SJCRH30 (cell line): ENCODE results near the gene ABI3. TPM values are rescaled to one million over a fixed set of nuclear protein-coding genes. Genes with fewer than 3 reads are reported as not detected.
A peak's percentile ranks its signal among the peaks of the same experiment; 100 is the strongest.

Experiments
- DNase-seq, 2 experiments: peaks; one replicate each; pipeline ENCODE4 v3.0.0-alpha.2; 2015 to 2020
- H3K27ac ChIP-seq: fragments of 250-450 bp; sonication (Bioruptor Pico); 2 replicates; pipeline ENCODE4 v1.5.1; 2020; ENCODE audit warnings: mild to moderate bottlenecking, moderate library complexity
- H3K27me3 ChIP-seq: fragments of 250-450 bp; sonication (Bioruptor Pico); 2 replicates; pipeline ENCODE4 v1.5.1; 2020; ENCODE audit warnings: mild to moderate bottlenecking, moderate library complexity
- H3K36me3 ChIP-seq: fragments of 250-450 bp; sonication (Bioruptor Pico); 2 replicates; pipeline ENCODE4 v1.5.1; 2020; ENCODE audit warnings: mild to moderate bottlenecking, moderate library complexity
- H3K4me1 ChIP-seq: fragments of 250-450 bp; sonication (Bioruptor Pico); 2 replicates; pipeline ENCODE4 v1.5.1; 2020; ENCODE audit warnings: mild to moderate bottlenecking, moderate library complexity
- H3K4me3 ChIP-seq: fragments of 250-450 bp; sonication (Bioruptor Pico); 2 replicates; pipeline ENCODE4 v1.5.1; 2020; ENCODE audit warnings: mild to moderate bottlenecking, moderate library complexity
- H3K9me3 ChIP-seq: fragments of 250-450 bp; sonication (Bioruptor Pico); replicated peaks from 2 replicates; pipeline ENCODE4 v1.5.1; 2020; ENCODE audit warnings: mild to moderate bottlenecking, moderate library complexity
- total RNA-seq: library from RNA; depleted of rRNA; stranded (reverse); fragments of >200 nt; shearing (Covaris generic); gene quantifications from 2 replicates; pipeline ENCODE4 v1.2.3, GENCODE V29; 2014

ABI3 gene
- total RNA-seq, 1 experiment from 2014 or later, result 4.2 TPM

DNA sequence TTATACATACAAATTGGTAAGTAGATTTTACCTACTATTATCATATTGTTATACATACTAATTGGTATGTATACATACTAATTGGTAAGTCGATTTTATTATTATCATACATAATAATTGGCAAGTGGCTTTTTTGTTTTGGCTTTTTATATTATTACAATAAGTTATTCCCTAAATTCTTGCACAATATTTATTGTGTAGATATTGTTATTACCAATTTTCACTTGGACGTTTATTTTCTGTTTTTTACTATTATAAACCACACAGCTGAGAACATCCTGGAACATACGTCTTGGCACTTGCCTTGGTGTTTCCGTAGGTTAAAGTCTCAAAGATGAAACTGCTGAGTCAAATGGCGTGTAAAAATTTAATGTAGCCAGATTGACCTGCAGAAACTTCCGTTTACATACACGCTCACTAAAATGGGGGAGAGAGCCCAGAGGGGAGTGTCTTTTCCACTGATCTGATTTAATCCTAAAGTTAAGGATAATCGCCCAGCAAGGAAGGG is 19.0 kb upstream of the ABI3 start:
- DNase-seq, result no peak
- Histone ChIP-seq H3K9me3 (no peaks in the 10 kb centered on the region), H3K27me3 (no peaks in the 10 kb centered on the region), H3K4me1 (no peaks in the 10 kb centered on the region; the same call in 1 of the 2 replicates), H3K4me3 (peak overlapping the region; percentile 82), H3K27ac (peak overlapping the region; percentile 95), H3K36me3 (no peaks in the 10 kb centered on the region)

GRCh38 chr17:49191917-49192741 is 18.4 kb upstream of the ABI3 start:
- Histone ChIP-seq H3K4me3 (peak overlapping the region; percentile 82), H3K9me3 (no peaks in the 10 kb centered on the region), H3K27me3 (no peaks in the 10 kb centered on the region), H3K36me3 (no peaks in the 10 kb centered on the region), H3K27ac (peak overlapping the region; percentile 95), H3K4me1 (no peaks in the 10 kb centered on the region; the same call in 1 of the 2 replicates)
- DNase-seq, result peak; percentile 90 to 97

GRCh38 chr17:49193513-49194296 is 16.8 kb upstream of the ABI3 start:
- H3K36me3 ChIP-seq, result no peaks in the 10 kb centered on the region
- H3K4me3 ChIP-seq, result peak overlapping the region; percentile 82
- no peaks in the 10 kb centered on the region; the same call in 1 of the 2 replicates for H3K4me1 ChIP-seq
- H3K27me3 ChIP-seq, result no peaks in the 10 kb centered on the region
- no peak for DNase-seq
- no peak overlapping the region for H3K27ac ChIP-seq
- H3K9me3 ChIP-seq, result no peaks in the 10 kb centered on the region

- no peak for DNase-seq
- Histone ChIP-seq H3K4me1 (no peaks in the 10 kb centered on the region; the same call in 1 of the 2 replicates), H3K27me3 (no peaks in the 10 kb centered on the region), H3K27ac (no peak overlapping the region), H3K36me3 (no peaks in the 10 kb centered on the region), H3K9me3 (no peaks in the 10 kb centered on the region), H3K4me3 (no peak overlapping the region)
Measured at GRCh38 chr17:49194297-49194607, 16.3 kb upstream of the ABI3 start.

- Histone ChIP-seq H3K27me3 (no peaks in the 10 kb centered on the region), H3K4me1 (no peaks in the 10 kb centered on the region; the same call in 1 of the 2 replicates), H3K4me3 (no peak overlapping the region), H3K36me3 (no peaks in the 10 kb centered on the region), H3K9me3 (no peaks in the 10 kb centered on the region), H3K27ac (no peak overlapping the region)
- no peak for DNase-seq
Measured at GRCh38 chr17:49195751-49196150, 14.8 kb upstream of the ABI3 start.

DNA sequence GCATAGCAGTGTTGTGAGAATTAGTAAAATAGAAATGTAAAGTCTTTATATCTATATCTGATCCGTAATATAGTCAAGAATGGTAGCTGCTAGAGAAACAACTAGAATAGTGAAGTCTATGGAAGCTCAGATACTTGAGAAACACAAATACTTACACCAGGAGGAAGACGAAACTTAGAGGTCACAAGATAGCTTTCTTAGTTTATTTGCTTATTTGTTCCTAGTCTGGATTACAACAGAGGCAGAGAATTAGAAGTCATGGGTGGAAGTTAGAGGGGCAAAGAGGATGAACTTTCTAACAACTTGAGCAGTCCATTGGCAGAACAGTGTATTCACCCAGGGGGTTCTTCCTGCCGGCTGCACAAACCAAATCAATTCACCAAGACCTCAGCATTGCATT is 14.0 kb upstream of the ABI3 start:
- Histone ChIP-seq H3K4me1 (no peaks in the 10 kb centered on the region), H3K36me3 (no peaks in the 10 kb centered on the region), H3K4me3 (no peak overlapping the region), H3K27me3 (no peaks in the 10 kb centered on the region), H3K27ac (no peak overlapping the region), H3K9me3 (no peaks in the 10 kb centered on the region)
- DNase-seq, result no peak

DNA sequence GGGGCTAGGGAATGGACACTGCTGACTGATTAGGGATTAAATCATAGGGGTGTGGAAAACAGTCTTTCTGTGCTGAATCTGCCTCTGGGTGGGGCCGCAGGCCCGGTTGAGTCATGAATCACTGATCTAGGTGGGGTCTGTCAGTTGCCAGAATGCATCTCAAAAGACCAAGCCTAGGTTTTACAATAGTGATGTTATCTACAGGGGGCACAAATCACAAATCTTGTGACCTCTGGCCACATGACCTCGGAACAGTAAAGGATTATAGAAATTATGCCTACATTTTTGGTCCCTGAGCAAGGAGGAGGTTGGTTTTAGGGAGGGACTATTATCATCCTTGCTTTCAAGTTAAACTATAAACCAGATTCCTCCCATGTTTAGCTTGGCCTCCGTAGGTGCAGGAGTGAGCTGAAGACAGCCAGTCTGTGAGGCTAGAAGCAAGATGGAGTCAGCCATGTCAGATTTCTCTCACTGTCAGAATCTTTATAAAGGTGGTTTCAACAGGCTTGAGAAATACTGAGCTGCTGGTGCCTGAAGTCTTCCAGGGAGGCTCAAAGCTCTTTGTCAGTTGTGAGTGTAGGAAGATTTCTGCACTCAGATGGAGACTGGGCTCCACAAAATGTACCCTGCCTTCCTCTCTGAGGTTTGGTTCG is 13.0 kb upstream of the ABI3 start:
- Histone ChIP-seq H3K27me3 (no peaks in the 10 kb centered on the region; the same call in 1 of the 2 replicates), H3K9me3 (no peaks in the 10 kb centered on the region), H3K27ac (no peak overlapping the region), H3K36me3 (no peaks in the 10 kb centered on the region), H3K4me3 (no peak overlapping the region), H3K4me1 (no peaks in the 10 kb centered on the region)
- no peak for DNase-seq

GRCh38 chr17:49198211-49198610 is 12.3 kb upstream of the ABI3 start:
- H3K36me3 ChIP-seq, result no peaks in the 10 kb centered on the region

GRCh38 chr17:49200423-49201083 is 10.0 kb upstream of the ABI3 start:
- DNase-seq, result no peak
- Histone ChIP-seq H3K36me3 (no peaks in the 10 kb centered on the region), H3K9me3 (no peaks in the 10 kb centered on the region), H3K4me3 (no peak overlapping the region), H3K27ac (no peak overlapping the region), H3K27me3 (no peaks in the 10 kb centered on the region; the same call in 1 of the 2 replicates), H3K4me1 (no peaks in the 10 kb centered on the region)

More at GRCh38 chr17:49198211-49198610, 12.3 kb upstream of the ABI3 start:
- H3K27ac ChIP-seq, result no peak overlapping the region
- no peak overlapping the region for H3K4me3 ChIP-seq
- DNase-seq, result no peak
- no peaks in the 10 kb centered on the region for H3K9me3 ChIP-seq
- no peaks in the 10 kb centered on the region; the same call in 1 of the 2 replicates for H3K27me3 ChIP-seq
- H3K4me1 ChIP-seq, result no peaks in the 10 kb centered on the region

GRCh38 chr17:49201481-49201927 is 9.0 kb upstream of the ABI3 start:
- no peak for DNase-seq
- Histone ChIP-seq H3K36me3 (no peaks in the 10 kb centered on the region), H3K4me1 (no peaks in the 10 kb centered on the region), H3K27me3 (no peaks in the 10 kb centered on the region; the same call in 1 of the 2 replicates), H3K27ac (no peak overlapping the region), H3K9me3 (no peaks in the 10 kb centered on the region), H3K4me3 (no peak overlapping the region)

DNA sequence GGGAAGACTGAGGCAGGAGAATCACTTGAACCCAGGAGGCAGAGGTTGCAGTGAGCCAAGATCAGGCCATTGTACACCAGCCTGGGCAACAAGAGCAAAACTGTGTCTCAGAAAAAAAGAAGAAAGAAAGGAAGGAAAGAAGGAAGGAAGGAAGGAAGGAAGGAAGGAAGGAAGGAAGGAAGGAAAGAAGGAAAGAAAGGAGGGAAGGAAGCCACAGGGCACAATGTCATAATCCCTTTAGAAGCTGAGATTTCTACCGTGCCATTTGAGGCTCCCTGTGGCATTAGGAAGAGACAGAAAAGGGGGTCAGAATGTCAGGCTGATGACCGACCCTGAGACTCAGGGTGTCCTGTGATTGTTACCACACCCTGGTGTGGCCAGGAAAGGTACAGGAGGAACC is 6.7 kb upstream of the ABI3 start:
- Histone ChIP-seq H3K36me3 (no peaks in the 10 kb centered on the region), H3K4me3 (no peak overlapping the region), H3K27ac (no peak overlapping the region), H3K9me3 (no peaks in the 10 kb centered on the region), H3K27me3 (no peaks in the 10 kb centered on the region; the same call in 1 of the 2 replicates), H3K4me1 (no peaks in the 10 kb centered on the region)
- DNase-seq, result no peak

GRCh38 chr17:49204516-49204915 is 6.0 kb upstream of the ABI3 start:
- no peaks in the 10 kb centered on the region for H3K9me3 ChIP-seq
- H3K4me1 ChIP-seq, result peaks cover 5% of the 10 kb centered on the region
- H3K36me3 ChIP-seq, result no peaks in the 10 kb centered on the region
- H3K27me3 ChIP-seq, result no peaks in the 10 kb centered on the region; the same call in 1 of the 2 replicates
- H3K27ac ChIP-seq, result no peak overlapping the region
- DNase-seq, result no peak
- no peak overlapping the region for H3K4me3 ChIP-seq

DNA sequence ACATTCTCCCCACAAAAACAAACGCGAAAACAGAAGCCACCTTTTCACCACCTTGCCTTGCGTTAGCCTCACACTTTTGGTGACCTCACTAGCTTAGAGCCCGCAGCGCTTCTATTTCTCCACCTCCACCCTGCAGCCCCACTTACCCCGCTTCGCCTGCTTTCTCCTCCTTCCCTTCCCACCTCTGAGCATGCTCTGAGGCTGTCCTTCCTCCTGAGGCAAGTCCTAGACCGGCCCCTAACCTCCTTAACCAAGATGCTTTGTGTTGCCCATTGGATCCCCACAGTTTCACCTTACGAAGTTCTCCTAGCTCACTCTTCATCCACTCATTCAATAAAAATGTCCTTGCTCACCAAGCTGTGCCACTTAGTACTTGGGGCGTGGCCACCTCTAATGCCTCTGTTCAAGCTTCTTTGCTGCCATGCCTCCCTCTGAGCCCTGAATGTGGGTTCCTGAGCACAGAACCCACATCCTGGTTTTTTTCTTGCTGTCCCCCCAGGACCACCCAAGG is 1.4 kb upstream of the ABI3 start:
- Histone ChIP-seq H3K4me3 (peak overlapping the region; percentile 53), H3K9me3 (no peaks in the 10 kb centered on the region), H3K27ac (no peak overlapping the region), H3K27me3 (no peaks in the 10 kb centered on the region), H3K4me1 (peaks cover 10% of the 10 kb centered on the region), H3K36me3 (no peaks in the 10 kb centered on the region)
- DNase-seq, result no peak

GRCh38 chr17:49213399-49213798 is 2.9 kb downstream of the ABI3 start:
- H3K4me3 ChIP-seq, result no peak overlapping the region

More at GRCh38 chr17:49213399-49213798, 2.9 kb downstream of the ABI3 start:
- Histone ChIP-seq H3K27ac (no peak overlapping the region), H3K9me3 (no peaks in the 10 kb centered on the region), H3K4me1 (peaks cover 10% of the 10 kb centered on the region), H3K36me3 (no peaks in the 10 kb centered on the region), H3K27me3 (no peaks in the 10 kb centered on the region)
- DNase-seq, result no peak
